PC-9 (cell line): Measurements from ENCODE around the gene TRMT2A. TPM values are rescaled to one million over a fixed set of nuclear protein-coding genes. Genes with fewer than 3 reads are reported as not detected.
A peak's percentile ranks its signal among the peaks of the same experiment; 100 is the strongest.

ENCODE experiments used
- BruUV-seq: library from RNA; stranded (reverse); fragments of 400-500 nt; replicated peaks from 2 replicates; lab custom pipeline; 2021; lab: Mats Ljungman, UMichigan
- CTCF ChIA-PET: fragments of 300-600 bp; sonication (Branson Sonifier 250); formaldehyde crosslinking; loops from one replicate; lab custom pipeline; 2022; ENCODE audit warnings: antibody characterized with exemption; lab: Charles Lee
- POLR2A ChIA-PET: fragments of 300-600 bp; sonication (Branson Sonifier 250); formaldehyde crosslinking; loops from one replicate; lab custom pipeline; 2022; ENCODE audit warnings: antibody characterized with exemption; ENCODE audit not compliant: unreplicated experiment; lab: Charles Lee
- DNase-seq, 2 experiments: peaks; one replicate each; pipeline versions ENCODE4 v3.0.0 to v3.0.0-alpha.2; 2015 to 2022; ENCODE audit warnings: mixed read lengths in 1 of 2
- H2AFZ ChIP-seq: fragments of 200-600 bp; sonication (generic); 2 replicates; pipeline ENCODE4 v1.8.1; 2017; ENCODE audit warnings: antibody characterized with exemption
- H3F3A ChIP-seq: fragments of 200-600 bp; sonication (generic); 2 replicates; pipeline ENCODE4 v1.8.1; 2017; ENCODE audit warnings: antibody characterized with exemption, mild to moderate bottlenecking, low read depth; ENCODE audit not compliant: insufficient read depth
- H3K27ac ChIP-seq: fragments of 200-600 bp; sonication (generic); 2 replicates; pipeline ENCODE4 v1.6.1; 2016; ENCODE audit warnings: mixed run types
- H3K27me3 ChIP-seq: fragments of 200-600 bp; sonication (generic); 2 replicates; pipeline ENCODE4 v1.6.1; 2016; ENCODE audit warnings: low read depth, mixed run types; ENCODE audit not compliant: insufficient read depth
- H3K36me3 ChIP-seq: fragments of 200-600 bp; sonication (generic); 2 replicates; pipeline ENCODE4 v1.6.1; 2016; ENCODE audit warnings: low read depth, mixed run types
- H3K4me1 ChIP-seq: fragments of 200-600 bp; sonication (generic); replicated peaks from 2 replicates; pipeline ENCODE4 v1.6.1; 2016; ENCODE audit warnings: mixed run types; ENCODE audit not compliant: insufficient read depth
- H3K4me2 ChIP-seq: fragments of 200-600 bp; sonication (generic); 2 replicates; pipeline ENCODE4 v1.6.1; 2017; ENCODE audit warnings: mixed run types
- H3K4me3 ChIP-seq: fragments of 200-600 bp; sonication (generic); 2 replicates; pipeline ENCODE4 v1.6.1; 2016; ENCODE audit warnings: mixed run types
- H3K79me2 ChIP-seq: fragments of 200-600 bp; sonication (generic); 2 replicates; pipeline ENCODE4 v1.6.1; 2017; ENCODE audit warnings: low read depth, mixed run types
- H3K9me2 ChIP-seq: fragments of 200-600 bp; sonication (generic); 2 replicates; pipeline ENCODE4 v1.8.1; 2017; ENCODE audit warnings: mild to moderate bottlenecking; ENCODE audit not compliant: insufficient read depth
- H3K9me3 ChIP-seq: fragments of 200-600 bp; sonication (generic); 2 replicates; pipeline ENCODE4 v1.8.1; 2016; ENCODE audit warnings: low read depth; ENCODE audit not compliant: insufficient read depth
- H4K20me1 ChIP-seq: fragments of 200-600 bp; sonication (generic); 2 replicates; pipeline ENCODE4 v1.8.1; 2017; ENCODE audit not compliant: insufficient read depth
- EZH2 ChIP-seq: fragments of 200-600 bp; sonication (generic); IDR thresholded peaks from 2 replicates; pipeline ENCODE4 v1.8.0; 2017; ENCODE audit warnings: antibody characterized with exemption, low read depth
- intact Hi-C: fragments of 100-400 bp; cut with micrococcal nuclease; formaldehyde crosslinking; loops from one replicate; pipeline ENCODE4 v1.10.0; 2022; ENCODE audit not compliant: unreplicated experiment
- total RNA-seq: library from RNA; stranded (reverse); gene quantifications from 2 replicates; pipeline ENCODE4 v1.2.3, GENCODE V29; 2021
- TF ChIP-seq, protein P1 (sequence below): fragments of 200-600 bp; sonication (generic); conservative IDR thresholded peaks from 2 replicates; pipeline ENCODE4 v1.6.1; 2017; ENCODE audit warnings: mixed run types, antibody characterized with exemption, mild to moderate bottlenecking, moderate library complexity

TRMT2A gene
- total RNA-seq, 1 experiment from 2014 or later, result 31.5 TPM

- Histone ChIP-seq H3K27ac (no peak within 1 kb of the TSS), H3K9me2 (no peaks in the 10 kb centered on the region), H3K4me3 (peak within 1 kb of the TSS; percentile 59), H3K79me2 (no peaks in the 10 kb centered on the region), H3K9me3 (no peaks in the 10 kb centered on the region), H3K4me1 (no peaks in the 10 kb centered on the region; the same call in 1 of the 2 replicates), H3K36me3 (no peaks in the 10 kb centered on the region), H3K4me2 (peak within 1 kb of the TSS; percentile 75), H3F3A (peaks cover 8% of the 10 kb centered on the region; the same call in 1 of the 2 replicates), H2AFZ (peak within 1 kb of the TSS; percentile 81), H3K27me3 (no peaks in the 10 kb centered on the region), H4K20me1 (peaks cover 7% of the 10 kb centered on the region; the same call in 1 of the 2 replicates)
- DNase-seq, result no peak
- CTCF ChIA-PET, result interaction anchor here (0.7 kb wide), 1 partner anchor 307 kb away, joined by 4 read pairs; no protein-coding TSS in a partner anchor
- TF ChIP-seq EZH2, result no peak
- TF ChIP-seq, protein P1, sequence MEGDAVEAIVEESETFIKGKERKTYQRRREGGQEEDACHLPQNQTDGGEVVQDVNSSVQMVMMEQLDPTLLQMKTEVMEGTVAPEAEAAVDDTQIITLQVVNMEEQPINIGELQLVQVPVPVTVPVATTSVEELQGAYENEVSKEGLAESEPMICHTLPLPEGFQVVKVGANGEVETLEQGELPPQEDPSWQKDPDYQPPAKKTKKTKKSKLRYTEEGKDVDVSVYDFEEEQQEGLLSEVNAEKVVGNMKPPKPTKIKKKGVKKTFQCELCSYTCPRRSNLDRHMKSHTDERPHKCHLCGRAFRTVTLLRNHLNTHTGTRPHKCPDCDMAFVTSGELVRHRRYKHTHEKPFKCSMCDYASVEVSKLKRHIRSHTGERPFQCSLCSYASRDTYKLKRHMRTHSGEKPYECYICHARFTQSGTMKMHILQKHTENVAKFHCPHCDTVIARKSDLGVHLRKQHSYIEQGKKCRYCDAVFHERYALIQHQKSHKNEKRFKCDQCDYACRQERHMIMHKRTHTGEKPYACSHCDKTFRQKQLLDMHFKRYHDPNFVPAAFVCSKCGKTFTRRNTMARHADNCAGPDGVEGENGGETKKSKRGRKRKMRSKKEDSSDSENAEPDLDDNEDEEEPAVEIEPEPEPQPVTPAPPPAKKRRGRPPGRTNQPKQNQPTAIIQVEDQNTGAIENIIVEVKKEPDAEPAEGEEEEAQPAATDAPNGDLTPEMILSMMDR, result no peak
- intact Hi-C loops, result no loop called here
- BruUV-seq, result no TSS peak
- POLR2A ChIA-PET, result no interaction called here
Measured at GRCh38 chr22:20131597-20131858, 14.5 kb upstream of the TRMT2A start, which contains the start of gene ZDHHC8. Gene ZDHHC8, plus strand, starts transcription at chr22:20131804. Its CDS starts 144 bp downstream, at chr22:20131948.

DNA sequence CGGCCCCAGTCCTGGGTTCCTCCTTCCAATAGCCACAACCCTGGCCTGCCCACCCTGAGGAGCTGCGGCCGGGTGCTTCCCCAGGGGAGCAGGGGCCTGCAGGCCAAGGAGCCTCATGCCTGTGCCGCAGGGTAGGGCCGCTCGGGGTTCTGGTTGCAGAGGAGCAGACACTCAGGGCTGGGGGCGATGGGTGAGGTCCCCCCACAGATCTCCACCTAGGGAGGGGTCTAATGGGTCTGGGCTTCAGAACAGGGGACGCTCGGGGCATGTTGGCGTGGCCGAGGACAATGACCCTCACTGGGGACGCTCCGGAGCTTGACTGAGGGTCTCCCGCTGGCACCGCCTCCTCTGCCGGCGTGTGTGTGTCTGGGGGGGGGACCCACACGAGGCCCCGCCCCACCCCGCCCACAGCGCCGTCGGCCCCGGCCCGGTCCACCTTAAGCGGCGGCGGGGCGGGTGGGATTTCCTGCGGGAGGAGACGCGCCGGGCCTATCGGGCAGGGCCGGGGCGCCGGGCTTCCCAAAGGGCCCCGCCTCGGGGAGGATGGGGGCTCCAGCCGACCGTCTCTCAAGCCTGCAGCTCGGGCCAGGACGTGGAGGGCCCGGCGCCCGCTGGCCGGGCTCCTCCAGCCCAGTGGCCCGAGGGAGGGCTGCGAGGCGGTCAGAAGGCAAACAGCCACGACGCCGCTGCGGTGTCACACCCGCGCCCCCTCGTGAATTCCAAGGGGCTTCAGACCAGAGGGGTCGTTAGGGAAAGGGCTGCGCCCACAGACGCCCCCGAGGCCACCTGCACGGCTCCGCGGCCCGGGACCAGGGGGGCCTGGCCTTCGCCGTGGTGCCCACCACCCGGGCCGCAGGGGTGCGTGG lies 13.9 kb upstream of the TRMT2A start:
- CTCF ChIA-PET, result interaction anchor here (0.7 kb wide), 1 partner anchor 308 kb away, joined by 4 read pairs; no protein-coding TSS in a partner anchor
- peak overlapping the region; percentile 70 for H3K4me2 ChIP-seq
- H3K79me2 ChIP-seq, result no peaks in the 10 kb centered on the region
- peak overlapping the region; percentile 59; the same call in 1 of the 2 replicates for H3K4me3 ChIP-seq
- no peak overlapping the region for H3K27ac ChIP-seq
- peak overlapping the region; percentile 81 for H2AFZ ChIP-seq
- peaks cover 8% of the 10 kb centered on the region; the same call in 1 of the 2 replicates for H3F3A ChIP-seq
- H3K27me3 ChIP-seq, result no peaks in the 10 kb centered on the region
- no peaks in the 10 kb centered on the region for H3K9me3 ChIP-seq
- peak in 1 of 2 experiments; percentile 60 for DNase-seq
- no TSS peak for BruUV-seq
- no peaks in the 10 kb centered on the region; the same call in 1 of the 2 replicates for H3K4me1 ChIP-seq
- H4K20me1 ChIP-seq, result peaks cover 7% of the 10 kb centered on the region; the same call in 1 of the 2 replicates
- intact Hi-C loops, result no loop called here
- H3K36me3 ChIP-seq, result no peaks in the 10 kb centered on the region
- no peak for TF ChIP-seq EZH2
- TF ChIP-seq, protein P1, result no peak
- POLR2A ChIA-PET, result no interaction called here
- no peaks in the 10 kb centered on the region for H3K9me2 ChIP-seq

DNA sequence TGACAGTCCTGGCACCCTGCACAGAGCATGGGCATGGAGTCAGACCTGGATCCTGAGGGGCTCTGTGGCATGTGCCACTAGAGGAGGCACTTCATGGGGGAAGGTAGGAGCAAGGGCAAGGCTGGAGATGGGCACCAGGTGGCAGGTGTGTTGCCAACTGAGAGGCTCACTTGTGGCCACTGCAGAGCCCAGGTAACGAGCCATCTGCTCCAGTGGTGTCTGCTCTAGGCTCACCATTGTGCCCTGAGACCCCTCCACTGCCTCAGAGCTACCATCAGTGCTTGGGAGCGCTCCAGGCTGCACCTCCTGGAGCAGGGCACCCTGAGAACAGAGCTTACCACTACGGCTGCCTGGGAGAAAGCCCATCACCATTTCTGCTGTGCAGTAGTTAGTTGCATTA lies 13.3 kb upstream of the TRMT2A start:
- intact Hi-C loops, result no loop called here
- Histone ChIP-seq H3K27ac (no peak overlapping the region), H3K4me2 (no peak overlapping the region), H2AFZ (no peak overlapping the region), H3K9me3 (no peaks in the 10 kb centered on the region), H3K36me3 (no peaks in the 10 kb centered on the region), H3K9me2 (no peaks in the 10 kb centered on the region), H3K27me3 (no peaks in the 10 kb centered on the region), H4K20me1 (peaks cover 7% of the 10 kb centered on the region; the same call in 1 of the 2 replicates), H3K79me2 (no peaks in the 10 kb centered on the region), H3K4me3 (no peak overlapping the region), H3K4me1 (no peaks in the 10 kb centered on the region; the same call in 1 of the 2 replicates), H3F3A (peaks cover 8% of the 10 kb centered on the region; the same call in 1 of the 2 replicates)
- no TSS peak for BruUV-seq
- POLR2A ChIA-PET, result no interaction called here
- no peak for DNase-seq
- CTCF ChIA-PET, result no interaction called here
- no peak for TF ChIP-seq EZH2
- TF ChIP-seq, protein P1, result no peak
